Hematopoietic multipotent progenitor cell treated with erythropoietin and hydrocortisone succinate and interleukin-3 and kit ligand, for 8 days (in vitro differentiated cells): ENCODE data around the gene CABP7.

Source experiments
- DNase-seq: peaks from one replicate; pipeline ENCODE4 v3.0.0-alpha.2; 2015

The CABP7 gene

DNA sequence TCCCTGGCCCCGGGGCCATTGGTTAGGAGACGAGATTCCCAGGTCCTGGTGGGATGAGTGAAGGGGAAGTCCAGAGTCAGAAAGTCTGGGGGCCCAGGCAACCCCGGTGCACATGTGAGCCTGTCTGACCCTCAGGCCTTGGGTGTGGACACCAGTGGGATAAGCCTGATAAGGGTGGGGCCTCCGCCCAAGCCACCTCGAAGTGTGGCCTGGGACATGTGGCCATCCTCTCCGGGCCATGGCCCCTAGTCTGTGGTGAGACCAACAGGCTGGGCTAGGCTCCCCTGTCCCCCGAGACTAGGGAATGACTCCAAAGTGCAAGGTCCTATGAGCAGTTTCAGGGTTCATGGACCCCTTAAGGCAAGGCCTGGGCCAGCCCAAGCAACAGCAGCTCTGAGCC lies 6.3 kb downstream of the CABP7 start:
- DNase-seq: peak; percentile 43

DNA sequence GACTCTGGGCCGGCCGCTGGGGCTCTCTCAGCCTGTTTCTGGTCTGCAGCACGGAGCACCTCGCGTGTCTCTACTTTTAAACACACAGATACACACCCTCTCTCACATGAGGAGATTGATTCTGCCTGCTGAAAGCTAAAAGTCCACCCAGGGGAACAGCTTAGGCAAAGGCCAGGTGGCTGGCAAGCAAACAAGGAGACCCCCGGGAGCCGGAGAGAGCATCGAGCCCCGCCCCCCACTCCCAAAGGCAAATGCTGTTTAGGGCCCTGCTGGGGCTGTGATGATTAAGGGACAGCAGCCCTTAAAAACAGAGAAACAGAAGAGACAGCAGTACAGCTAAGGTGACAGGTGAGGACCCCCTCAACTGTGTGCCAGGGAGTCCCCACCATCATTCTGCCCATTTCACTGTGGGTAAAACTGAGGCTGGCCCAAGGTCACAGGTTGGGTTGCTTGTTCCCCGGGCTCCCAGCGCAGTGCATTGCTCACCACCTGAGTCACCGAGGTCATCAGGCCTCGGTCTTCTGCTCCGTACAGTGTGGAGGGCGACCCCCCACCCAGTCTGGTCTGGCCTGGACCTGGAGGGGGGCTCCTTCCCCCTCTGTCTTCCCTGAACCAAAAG lies 6.8 kb downstream of the CABP7 start:
- DNase-seq: no peak

DNA sequence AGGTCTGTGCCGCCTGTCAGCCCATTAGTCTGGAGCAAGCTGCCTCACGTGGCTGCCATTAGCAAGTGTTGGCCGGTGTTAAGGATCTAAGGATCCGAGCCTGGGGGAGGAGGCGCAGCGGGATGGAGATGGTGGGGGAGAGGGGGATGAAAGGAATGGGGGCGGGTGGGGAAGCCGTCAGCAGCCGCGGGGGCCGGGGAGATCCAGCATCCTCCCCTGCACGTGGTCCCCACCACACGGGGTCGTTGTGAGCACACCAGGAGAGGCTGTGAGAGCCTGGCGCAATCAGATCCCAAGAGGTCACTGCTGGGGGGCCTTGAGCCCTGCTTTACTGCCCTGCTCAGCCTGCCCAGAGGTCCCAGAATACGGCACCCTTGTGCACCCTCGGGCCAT lies 7.3 kb downstream of the CABP7 start:
- peak; percentile 65 for DNase-seq

DNA sequence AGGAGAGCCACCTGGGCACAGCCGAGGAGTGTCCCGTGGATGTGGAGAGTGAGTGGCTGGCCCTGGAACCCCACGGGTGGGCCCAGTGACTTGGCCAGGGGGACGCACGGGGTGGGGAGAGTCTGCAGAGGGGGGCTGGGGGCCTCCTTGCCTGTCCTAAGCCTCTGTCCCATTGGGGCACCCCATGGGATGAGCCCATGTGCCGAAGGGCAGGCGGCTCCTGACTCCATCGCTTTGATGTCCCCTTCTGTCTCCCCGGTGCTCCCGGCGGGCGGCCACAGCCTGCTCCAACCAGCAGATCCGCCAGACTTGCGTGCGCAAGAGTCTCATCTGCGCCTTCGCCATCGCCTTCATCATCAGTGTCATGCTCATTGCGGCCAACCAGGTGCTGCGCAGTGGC lies 9.4 kb downstream of the CABP7 start:
- no peak for DNase-seq

DNA sequence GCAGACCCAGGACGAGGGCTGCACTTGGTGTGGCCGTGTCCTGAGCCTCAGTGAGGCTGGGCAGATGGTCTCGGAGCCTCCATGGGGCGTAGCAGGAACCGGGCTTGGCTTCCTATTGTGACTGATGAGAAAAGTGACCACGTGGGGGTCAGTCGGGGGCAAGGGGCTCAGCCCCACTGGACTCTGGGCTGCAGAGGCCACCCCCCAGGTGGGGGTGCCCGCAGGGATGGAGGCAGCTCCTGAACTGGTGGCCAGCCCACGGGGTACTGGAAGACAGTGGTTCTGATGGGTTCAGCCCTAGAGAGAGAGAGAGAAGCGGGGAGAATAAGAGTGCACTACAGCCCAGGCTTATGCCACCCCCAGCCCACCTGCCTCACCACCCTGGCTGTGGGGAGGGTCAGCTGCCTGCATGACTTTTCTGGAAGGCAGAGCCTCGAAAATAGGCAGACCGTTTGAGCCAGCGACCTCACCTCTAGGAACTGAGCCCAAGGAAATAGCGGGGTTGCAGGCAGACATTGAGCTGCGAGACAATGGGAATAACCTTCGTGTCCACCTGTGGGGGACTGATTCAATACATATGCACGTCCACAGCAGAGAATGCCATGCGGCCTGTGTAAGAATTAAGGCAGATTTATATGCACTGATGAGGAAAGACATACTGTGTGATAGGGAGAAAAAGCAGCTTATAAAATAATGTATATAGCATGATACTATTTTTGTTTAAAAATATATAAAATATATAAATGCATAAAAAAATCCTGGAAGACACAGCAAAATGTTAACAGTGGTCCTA lies 11.5 kb downstream of the CABP7 start:
- DNase-seq: no peak

DNA sequence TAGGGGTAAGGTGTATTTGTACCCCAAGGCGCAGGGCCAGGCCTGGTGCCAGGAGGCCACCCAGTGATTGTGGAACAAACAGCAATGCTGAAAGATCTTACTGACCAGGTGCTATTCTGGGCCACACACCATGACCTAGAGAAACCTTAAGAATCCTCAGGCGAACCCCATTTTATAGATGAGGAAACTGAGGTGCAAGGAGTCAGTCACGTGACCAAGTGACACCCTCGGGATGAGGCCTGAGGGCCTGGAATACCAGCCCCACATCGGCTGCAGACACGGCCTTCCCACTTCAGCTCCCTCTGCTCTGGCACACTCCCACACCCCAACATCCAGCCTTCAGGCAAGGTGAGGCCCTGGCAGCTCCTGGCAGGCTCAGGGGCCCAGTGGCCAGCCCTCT lies 13.1 kb downstream of the CABP7 start:
- peak; percentile 23 for DNase-seq

DNA sequence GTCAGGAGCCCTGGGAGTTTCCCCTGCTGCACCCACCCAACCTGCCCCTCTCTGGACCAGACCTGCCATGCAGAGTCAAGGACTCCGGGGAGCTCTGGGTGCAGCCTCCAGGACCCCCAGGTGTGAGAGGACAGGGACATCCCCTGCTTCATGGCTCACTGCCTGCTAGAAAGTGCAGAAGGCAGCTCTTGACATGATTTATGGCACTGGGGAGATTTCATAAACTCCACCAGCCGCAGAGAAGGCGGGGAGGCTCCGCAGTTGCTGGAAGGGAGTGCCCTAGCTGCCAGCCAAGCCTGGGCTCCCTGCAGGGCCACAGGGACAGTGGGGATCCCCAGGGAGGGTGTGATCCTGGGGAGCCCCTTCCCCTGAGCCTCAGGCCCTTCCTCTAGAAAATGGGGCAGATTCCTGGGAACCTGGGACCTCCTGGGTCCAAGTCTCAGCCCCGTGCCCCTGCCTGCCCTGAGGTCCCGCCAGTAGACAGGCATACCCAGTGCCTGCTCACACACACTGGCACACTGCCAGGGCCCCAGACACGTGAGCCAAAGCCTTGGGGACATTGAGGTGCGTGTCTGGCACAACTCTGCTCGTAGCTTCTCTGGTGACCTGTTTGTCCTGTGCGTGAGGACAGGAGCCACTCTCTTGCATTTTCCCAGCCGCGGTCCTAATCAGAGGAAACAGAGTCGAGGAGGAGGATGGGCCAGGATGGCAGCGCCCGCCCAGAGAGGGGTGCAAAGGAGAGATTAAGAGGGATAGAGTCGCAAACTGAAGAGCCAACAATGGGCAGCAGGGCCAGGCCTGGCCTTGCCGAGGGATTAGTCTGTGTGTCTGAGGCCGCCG lies 13.8 kb downstream of the CABP7 start:
- peak; percentile 100 for DNase-seq

DNA sequence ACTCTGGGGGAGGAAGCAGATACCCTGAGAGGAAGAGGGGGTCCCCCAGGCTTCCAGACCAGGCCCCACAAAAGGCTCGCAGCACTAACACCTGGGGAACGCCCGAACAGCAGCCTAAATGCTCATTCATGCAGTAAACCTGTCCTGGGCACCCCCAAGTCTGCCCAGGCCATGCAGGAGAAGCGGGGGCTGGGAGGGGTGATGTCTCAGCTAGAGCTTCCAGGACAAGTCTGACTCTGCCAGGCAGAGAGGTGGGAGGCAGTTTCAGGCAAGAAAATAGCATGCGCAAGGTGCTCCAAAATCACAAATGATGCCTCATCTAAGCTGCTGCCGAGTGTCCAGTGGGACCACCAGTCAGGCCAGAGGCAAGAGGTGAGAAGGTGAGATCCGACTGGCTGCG lies 14.6 kb downstream of the CABP7 start:
- peak; percentile 70 for DNase-seq

DNA sequence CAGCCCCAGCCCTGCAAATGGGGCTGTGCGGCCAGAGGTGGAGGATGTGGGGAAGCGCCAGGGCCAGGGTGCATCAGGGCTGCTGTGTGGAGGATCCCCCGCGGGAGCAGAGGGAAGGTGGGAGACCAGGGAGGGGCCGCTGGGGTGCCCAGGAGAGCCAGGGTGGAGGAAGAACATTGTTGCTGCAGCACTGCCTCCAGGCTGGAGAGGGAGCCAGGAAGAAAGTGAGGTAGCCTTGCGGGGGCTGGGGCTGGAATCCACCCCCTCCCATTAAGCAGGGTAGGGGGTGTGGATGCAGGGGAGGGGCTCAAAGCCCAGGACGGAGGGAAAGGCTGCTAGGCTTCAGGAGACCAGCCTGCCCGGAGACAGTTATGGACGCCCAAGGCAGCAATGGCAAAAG lies 15.0 kb downstream of the CABP7 start:
- DNase-seq: no peak

DNA sequence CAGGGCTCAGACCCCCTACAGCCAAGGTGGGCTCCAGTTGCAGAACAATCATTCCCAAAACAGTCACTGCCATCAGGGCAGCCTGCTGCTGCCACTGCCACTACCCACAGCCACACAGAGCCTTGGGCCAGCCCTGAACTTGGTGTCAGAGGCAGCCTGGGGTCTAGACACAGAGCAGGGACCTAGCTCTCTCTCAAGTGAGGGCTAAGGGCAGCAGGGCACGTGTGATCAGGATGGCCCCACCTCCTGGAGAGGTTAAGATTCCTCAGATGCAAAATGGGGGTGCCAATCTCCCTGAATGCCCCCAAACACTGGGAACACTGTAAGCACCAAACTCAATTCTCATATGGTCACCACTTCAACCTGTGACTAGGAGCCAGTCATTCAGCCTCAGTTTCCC lies 15.6 kb downstream of the CABP7 start:
- DNase-seq: peak; percentile 32

DNA sequence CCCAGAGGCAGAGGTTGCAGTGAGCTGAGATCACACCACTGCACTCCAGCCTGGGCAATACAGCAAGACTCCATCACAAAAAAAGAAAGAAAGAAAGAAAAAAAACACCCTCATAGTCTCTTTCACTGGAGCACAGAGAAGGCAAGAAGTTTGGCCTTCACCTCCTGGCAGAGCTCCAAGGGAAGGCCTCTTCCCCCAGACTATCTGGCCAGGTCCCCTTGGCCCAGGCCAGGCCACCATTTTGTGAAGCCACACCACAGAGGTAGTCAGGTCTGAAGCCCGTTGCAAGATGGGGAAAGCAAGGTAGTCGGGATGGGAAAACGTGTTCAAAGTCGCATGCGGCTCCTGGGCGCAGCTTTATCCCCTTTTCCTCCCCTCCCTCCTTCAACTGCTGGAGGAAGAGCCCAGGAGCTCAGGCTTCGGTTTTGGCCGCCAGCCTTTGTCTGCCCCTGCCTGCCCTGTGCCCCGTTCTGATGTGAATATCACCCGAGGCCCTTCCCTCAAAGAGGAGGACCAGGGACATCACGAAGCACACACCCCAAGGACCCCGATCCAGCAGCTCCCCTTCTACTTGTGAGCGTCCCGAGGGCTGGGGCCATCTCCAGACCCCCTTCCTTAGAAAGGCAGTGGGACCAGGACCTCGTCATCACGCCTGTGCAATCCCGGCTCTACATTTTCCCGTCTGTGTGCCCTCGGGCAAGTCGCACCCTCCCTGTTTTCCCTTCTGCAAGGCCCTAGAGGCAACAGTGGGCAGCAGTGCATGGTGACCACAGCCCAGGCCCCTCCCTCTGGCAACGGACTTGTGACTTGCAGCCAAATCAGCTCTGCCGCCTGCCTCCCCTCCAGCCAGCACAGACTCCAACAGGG lies 17.7 kb downstream of the CABP7 start:
- peak; percentile 66 for DNase-seq

DNA sequence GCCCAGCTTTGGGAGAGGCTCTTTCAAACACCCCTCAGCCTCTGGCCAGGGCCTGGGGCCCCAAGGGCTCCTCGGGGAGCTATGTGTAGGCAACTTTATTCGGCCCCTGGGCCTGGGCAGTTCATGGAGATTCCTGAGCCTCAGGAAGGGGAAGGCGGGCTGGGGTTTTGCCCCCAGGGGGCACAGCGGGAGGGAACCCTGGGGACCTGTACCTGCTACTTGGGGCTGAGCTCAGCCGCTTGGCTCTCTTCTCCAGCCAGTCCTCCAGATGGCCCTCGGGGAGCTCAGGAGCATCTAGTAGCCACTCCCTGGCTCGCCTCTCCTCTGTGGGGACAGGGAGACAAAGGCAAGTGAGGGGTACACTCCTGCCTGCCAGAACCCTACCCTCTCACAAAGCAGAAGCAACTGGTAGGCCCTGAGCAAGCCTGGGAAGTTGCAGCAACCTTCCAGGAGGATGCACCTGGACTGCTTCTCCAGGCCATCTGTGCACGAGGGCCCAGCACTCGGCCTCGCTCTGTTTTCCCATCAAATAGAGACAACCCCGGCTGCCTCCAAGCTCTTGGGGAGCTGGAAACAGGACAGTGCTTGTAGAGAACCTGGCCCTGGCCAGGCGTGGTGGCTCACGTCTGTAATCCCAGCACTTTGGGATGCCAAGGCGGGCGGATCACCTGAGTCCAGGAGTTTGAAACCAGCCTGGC lies 18.5 kb downstream of the CABP7 start:
- no peak for DNase-seq

DNA sequence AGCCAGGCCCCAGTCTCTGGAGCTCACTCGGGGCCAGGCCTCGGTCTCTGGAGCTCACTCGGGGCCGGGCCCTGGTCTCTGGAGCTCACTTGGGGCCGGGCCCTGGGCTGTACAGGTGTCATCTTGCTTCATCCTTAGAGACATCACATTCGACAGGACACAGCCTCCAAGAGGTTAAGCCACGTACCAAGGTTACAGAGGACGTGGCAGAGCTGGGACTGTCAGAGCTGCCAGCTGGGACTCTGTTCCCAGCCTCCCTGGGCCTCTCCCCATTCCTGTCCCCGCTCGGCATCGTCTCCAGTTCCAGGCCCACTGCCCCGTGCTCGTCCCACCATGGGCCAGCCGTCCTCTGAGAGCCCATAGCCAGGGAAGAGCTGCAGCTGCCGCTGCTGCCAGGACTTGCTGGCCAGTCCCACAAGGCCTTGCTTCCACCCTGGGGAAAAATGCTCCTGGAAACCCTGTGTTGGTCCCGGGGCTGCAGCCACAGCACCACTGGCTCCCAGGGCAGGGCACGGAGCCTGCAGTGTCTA lies 19.6 kb downstream of the CABP7 start:
- DNase-seq: no peak

DNA sequence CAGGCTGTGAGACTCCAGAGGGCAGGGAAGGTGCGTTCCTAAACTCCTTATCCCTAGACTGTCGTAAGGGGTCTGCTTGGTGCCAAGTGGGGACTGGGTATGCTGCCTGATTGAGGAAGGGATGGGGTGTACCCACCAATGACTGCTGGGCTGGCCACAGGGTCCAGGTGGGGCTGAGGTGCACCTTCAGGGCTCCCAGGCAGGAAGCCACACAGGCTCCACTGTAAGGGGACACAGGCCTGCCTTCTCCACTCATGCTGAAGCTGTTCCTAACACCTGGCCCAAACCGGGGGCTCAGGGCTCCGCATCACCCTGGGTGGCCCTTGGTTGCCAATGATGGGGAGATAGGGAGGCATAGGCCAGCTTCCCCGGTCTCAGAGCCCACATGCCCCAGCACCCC lies 20.4 kb downstream of the CABP7 start:
- no peak for DNase-seq

DNA sequence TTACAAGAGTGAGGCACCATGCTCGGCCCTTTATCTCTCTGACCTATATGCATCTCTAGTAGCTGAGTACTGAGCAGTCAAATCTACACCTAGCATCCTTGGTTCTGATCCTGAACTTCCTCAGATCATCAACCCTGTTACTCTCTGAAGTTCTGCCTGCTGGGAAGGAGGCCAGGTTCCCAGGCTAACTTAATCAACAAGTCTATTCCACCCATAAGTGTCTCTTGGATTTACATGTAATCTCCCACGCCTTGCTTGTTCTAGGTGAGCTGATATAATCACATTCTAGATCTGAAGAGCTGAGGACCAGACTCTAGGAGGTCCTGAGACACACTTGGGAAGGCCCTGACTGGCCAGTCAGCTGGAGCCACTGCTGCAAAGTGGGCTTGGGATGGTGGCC lies 22.1 kb downstream of the CABP7 start:
- DNase-seq: no peak

DNA sequence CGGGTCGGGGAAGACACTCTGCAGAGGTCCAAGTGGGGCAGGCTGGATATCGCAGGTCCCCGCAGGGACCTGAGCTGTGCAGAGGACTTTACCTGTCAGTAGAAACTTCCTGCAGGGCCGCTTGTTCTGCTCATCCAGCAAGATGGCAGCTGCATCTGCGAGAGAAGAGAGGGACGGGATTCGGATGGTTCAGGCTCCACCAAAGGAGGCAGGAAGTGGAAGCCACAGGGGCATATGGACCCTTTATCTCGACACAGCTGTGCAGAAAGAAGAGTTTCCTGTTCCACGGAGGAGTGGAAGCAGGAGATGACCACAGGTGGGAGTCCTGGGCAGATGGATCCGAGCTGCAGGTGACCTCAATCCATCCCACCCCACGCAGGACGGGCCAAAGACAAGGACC lies 22.5 kb downstream of the CABP7 start:
- no peak for DNase-seq

DNA sequence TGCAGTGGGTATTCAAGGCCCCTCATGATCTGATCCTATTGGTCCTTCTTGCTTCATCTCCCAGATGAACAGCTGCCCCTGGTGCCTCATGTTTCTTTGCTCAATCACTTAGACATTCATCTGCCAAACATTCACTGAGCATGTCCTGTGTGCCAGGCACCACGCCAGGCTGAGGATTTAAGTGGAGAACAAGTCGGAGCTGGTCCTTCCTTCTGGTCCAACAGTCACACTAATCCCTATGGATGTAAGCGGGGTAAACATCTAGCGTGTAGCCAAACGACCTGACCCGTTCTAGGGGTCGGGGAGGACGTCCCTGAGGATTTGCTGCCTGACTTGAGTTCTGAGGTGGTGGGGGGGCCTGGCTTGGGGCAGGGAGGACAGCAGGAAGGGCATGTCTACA lies 25.1 kb downstream of the CABP7 start:
- DNase-seq: no peak

DNA sequence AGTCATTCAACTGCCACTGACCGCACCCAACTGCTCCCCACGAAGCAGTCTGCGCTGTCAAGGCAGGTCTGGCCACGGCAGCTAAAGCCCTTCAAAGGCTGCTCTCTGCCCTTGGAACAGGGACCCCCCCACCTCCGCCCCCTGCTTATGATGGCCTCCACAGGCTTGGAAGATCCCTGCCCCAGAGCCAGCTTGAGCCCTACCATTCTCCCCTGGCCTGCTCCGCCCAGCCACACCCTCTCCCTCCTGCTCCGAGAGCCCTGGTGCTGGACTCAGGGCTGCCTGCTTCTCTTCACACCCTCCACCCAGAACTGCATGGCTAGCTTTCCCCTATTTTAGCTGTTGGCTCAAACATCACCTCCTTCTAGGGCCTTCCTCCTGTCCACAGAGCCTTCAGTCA lies 28.0 kb downstream of the CABP7 start:
- peak; percentile 46 for DNase-seq

DNA sequence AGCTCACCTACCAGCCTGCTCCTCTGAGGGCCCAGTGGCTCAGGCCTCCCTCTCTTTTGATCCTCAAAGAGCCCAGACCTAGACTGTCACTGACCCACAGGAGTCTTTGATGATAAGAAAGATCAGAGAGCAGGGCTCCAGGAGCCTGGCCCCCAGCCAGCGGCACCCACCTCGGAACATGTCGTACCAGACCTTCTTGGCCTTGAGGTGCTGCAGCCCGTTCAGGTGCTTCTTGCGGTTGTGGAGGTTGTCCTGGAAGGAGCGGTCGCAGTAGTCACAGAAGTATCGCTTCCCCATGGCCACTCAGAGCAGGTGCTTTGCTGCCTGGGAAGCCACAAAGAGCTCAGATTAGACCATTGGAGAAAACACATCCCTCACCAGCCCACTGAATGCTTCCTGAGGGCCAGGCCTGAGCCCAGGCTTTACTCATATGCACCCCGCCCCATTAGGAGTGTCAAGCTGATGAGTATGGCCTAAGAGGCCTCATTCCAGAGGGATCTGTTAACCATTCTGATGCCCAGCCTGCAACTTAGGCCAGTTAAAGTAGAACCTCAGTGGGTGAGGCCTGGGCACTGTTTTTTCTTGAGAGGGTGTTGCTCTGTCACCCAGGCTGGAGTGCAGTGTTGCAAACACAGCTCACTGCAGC lies 28.6 kb downstream of the CABP7 start:
- no peak for DNase-seq

DNA sequence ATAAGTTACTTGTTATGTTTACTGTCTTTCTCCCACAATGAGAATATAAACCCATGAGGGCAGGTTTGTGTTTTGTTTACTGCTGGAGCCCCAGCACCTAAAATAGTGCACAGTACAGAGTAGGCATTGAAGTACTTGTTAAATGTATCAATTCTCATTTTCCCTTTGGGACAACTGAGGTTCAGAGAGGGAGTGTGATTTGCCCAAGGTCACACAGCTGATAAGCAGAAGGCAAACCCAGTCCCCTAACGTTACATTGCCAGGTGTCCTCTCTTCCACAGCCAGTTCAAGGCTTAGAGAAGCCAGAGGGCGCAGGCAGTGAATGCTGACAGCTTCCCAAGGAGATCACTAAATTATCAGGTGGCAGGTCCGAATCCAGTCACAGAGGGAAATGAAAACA lies 30.2 kb downstream of the CABP7 start:
- DNase-seq: no peak
